ENCODE results near the gene CD300C.
"Not testable (repeated sequence)": the region's sequence is repeated elsewhere in the genome, so short reads cannot be mapped to it uniquely, and the experiment has no call there.

The CD300C gene

DNA sequence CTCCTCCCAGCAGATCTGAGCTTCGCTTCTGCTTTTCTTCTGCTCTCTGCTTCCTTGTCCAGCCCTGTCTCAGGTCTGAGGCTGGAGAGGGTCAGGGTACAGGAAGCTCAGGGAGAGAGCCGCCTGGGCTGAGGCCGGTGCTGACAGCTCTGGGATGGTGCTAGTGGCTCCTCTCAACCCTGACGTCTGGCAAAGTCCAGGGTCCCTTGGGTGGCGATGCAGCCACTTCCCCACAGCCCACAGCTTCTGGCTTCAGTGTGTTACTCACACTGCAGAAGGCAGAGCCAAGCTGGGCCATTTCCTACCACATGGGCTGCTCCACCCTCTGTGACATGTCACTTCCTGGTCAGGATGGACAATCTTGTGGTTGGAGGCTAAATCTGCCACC lies at the start of gene CD300C:
Gene CD300C (minus strand): TSS at position 273 of the 388 bp plus-strand sequence. CDS start 333 bp downstream, outside the sequence.
- peak; percentile 59 for DNase-seq (ENCODE audit: low spot score)

GRCh38 chr17:74595037-74595750 lies 49.3 kb upstream of the CD300C start:
- no peak for DNase-seq (ENCODE audit: low spot score)

DNA sequence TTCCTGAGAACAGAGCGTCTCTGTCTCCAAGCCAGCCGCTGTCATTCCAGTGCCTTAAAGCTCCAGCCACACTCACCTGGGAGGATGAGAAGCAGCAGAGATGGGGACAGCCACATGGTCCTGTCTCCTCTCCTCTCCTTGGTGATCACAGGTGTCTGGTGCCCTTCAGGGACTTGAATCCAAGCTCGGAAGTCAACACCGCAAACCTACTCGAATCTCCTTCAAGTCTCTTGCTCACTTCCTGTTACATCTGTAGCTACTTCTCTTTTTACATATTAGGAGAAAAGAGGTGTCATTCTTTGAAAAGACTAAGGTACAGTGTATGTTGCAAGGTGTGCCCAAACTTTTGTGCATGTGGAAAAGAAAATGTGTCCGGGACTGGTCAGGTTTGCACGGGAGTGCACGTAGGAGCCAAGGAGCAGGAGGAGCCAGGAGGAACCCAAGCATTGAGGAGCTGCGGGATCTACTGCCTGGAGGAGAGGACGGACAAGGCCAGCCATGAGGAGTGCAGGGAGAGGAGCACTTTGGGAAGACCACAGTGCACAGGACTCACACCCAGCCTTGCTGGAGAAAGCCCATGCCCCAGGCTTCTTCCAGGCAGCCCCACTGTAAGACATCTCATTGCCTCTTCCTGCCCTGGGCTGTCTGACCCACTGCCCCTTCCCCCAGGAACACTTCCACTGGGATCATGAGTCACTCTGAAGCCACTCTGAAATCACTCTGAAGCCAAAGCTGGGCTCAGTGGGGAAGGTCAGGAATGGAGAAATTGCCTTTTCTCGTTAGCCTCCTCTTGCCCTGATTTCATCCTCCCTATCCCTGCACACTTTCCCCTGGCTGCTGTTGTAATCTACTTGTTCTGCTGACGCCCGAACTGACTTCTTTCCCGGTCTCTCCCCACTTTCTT lies 46.4 kb upstream of the CD300C start, which contains the start of gene CD300LD:
Gene CD300LD (minus strand): TSS at position 197 of the 904 bp plus-strand sequence. CDS start 81 bp downstream, at position 116.
- DNase-seq (ENCODE audit: low spot score): no peak

GRCh38 chr17:74591503-74591902 lies 45.6 kb upstream of the CD300C start:
- no peak for DNase-seq (ENCODE audit: low spot score)

GRCh38 chr17:74585711-74586110 lies 39.8 kb upstream of the CD300C start:
- DNase-seq (ENCODE audit: low spot score): no peak

- DNase-seq (ENCODE audit: low spot score): no peak
Measured at GRCh38 chr17:74584292-74585060, 38.6 kb upstream of the CD300C start.

DNA sequence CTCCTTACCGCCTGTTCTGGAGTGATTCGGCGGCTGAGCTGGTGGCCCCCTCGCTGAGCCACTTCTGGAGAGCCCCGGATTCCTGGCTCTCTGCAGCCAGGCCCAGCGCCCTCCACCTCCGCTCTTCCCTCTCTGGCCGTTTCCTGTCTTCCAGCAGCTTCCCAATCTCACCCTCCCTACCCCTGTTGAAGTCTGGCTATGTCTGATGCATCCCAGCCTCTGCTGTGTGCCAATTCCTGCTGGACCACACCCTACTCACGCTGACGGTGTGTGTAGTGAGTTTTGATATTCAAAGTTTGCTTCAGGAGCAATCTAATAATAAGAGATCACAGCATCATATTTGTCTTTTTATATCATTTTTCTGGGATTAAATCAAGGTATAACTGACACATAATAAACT lies 36.7 kb upstream of the CD300C start:
- no peak for DNase-seq (ENCODE audit: low spot score)

- DNase-seq (ENCODE audit: low spot score): no peak
Measured at GRCh38 chr17:74579900-74580299, 34.0 kb upstream of the CD300C start.

- DNase-seq (ENCODE audit: low spot score): peak; percentile 9
Measured at GRCh38 chr17:74578979-74579378, 33.1 kb upstream of the CD300C start.

- no peak for DNase-seq (ENCODE audit: low spot score)
Measured at GRCh38 chr17:74574489-74575142, 28.7 kb upstream of the CD300C start.

DNA sequence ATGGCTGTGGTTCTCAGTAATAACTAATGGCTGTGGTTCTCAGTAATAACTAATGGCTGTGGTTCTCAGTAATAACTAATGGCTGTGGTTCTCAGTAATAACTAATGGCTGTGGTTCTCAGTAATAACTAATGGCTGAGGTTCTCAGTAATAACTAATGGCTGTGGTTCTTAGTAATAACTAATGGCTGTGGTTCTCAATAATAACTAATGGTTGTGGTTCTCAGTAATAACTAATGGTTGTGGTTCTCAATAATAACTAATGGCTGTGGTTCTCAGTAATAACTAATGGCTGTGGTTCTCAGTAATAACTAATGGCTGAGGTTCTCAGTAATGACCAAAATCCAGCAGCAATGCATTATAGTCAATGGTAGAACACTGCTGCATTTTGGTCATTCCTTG lies 27.7 kb upstream of the CD300C start:
- not testable (repeated sequence) for DNase-seq (ENCODE audit: low spot score)

DNA sequence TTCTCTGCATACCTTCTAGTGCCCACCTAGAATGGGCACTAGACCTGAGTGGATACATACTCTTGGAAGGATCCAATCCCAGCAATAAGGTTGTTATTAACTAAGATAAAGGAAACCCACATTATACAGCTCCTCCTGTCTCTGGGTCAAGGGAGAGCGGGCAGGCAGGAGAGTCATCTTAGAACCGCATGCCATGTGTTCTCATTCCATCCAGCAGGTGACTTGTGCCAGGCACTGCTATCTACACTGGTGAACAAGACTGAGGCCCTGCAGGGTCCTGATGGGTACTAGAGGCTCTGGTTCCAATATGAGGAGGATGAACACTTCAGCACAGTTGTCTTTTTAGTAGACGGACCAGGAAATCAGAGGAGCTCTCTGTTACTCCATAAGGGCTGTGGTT lies 27.3 kb upstream of the CD300C start:
- no peak for DNase-seq (ENCODE audit: low spot score)

DNA sequence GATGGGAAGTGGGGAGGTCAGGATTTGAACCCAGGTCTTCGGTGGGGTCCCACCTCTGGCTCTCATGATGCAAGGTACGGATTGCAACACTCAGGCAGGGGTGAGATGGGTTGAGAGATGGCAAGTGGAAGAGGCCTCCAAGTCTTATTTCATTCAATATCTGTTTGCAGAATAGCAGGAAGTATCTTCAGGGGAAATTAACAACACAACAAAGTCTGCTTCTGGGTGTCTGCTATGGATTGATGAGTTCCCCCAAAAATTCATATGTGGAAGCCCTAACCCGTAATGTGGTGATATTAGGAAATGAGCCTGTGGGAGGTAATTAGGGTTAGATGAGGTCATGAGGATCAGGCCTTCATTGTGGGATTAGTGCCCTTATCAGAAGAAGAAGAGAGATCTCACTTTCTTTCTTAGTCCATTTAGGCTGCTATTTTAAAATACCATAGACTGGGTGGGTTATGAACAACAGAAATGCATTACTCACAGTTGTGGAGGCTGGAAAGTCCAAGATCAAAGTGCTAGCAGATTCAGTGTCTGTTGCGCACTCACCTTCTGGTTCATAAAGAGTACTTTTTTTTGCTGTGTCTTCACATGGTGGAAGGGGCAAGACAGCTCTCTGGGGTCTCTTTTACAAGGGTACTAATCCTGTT lies 25.8 kb upstream of the CD300C start:
- no peak for DNase-seq (ENCODE audit: low spot score)

DNA sequence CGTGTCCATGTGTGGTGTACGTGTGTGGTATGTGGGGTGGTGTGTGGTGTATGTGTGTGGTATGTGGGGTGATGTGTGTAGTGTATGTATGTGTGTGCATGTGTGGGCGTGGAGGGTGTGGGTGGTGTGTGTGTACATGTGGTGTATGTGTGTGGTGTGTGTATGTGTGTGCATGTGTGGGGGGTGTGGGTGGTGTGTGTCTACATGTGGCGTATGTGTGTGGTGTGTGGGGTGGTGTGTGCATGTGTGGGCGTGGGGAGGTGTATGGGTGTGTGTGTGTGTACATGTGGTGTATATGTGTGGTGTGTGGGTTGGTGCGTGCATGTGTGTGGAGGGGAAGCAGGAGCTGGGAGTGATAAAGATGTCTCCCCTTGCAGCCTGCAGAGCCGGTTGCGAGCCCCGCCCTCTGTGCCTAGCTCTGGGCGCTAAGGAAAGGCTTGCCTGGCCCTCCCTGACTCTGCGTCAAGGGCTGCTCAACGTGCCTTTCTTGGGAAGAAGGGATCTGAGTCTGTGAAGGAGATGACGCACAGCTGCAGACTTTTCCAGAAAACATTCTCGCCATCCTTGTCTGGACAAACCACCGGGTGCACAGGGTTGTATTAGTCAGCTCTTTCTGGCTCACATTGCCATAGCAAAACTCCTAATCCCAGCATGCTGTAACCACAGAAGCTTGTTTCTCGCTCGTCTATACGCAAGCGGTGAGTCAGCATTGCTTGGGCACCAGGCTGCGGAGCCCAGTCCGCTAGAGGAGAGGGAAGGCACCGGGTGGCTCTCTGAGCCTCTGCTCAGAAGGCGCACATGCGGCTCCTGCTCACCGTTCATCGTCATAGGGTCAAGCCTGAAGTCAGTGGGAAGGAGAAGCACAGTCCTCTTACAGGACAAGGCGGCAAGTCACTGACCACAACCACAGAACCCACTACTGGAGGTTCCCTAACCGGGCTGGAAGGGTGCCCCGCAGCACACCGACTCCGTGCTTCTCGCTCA lies 23.4 kb upstream of the CD300C start:
- DNase-seq (ENCODE audit: low spot score): peak; percentile 8

GRCh38 chr17:74568106-74568873 lies 22.4 kb upstream of the CD300C start:
- no peak for DNase-seq (ENCODE audit: low spot score)

DNA sequence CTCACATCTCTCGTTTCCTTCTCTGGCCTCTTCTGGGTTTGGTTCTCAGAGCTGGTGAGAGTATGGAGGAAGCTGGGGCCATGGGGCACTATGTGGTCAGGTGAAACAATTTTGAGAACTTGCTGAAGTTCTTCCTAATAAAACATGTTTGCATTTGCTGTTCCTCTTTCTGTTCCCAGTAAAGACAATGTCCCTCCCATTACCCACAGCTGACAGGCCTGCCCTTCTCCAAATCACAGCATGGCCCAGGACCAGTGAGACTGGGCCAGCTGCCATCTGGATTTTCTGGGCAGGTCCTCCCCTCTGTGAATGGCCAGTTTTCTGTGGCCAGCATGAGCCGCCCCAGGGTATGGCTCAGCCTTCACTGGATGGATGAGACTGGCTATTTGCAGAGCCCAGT lies 21.5 kb upstream of the CD300C start, which contains the start of gene CD300H:
Gene CD300H (minus strand): TSS at position 113 of the 400 bp plus-strand sequence.
- DNase-seq (ENCODE audit: low spot score): peak; percentile 64

DNA sequence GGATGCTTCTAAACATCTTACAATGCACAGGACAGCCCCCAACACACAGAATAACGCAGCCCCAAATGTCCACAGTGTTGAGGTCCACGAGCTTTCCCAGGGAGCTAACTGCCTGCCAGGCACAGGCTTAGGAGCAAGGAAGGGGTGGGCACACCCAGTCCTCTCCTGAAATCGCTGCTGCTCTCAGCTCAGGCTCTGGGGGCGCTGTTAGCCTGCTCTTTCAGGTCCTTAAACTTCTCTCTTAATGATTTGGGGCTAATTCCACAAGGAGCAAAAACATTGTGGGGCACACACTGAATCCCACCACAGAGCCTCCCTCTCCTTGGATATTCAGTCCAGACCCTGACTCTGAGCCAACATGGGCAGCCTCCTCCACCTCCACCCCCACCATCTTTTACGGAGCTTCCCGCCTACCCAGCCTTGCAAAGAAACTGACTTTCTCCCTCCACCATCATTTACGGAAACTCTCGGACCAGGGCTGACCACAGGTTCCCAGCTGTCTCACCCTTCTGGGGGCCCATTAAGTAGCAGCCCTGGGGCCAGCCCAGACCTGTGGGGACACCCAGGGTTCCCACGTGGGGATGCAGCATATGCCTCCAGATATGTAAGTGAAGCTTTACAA lies 20.3 kb upstream of the CD300C start:
- DNase-seq (ENCODE audit: low spot score): no peak

- DNase-seq (ENCODE audit: low spot score): no peak
Measured at GRCh38 chr17:74565126-74565525, 19.2 kb upstream of the CD300C start.

DNA sequence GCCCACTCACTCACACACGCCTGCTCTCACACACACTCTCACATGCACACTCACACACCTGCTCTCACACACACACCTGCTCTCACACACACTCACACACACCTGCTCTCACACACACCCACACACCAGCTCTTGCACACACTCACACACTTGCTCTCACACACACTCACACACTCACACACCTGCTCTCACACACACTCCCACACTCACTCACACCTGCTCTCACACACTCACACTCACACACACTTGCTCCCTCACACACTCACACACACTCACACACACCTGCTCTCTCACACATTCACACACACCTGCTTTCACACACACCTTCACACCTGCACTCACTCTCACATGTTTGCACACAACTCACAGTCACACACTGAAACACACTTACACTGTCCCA lies 17.4 kb upstream of the CD300C start:
- DNase-seq (ENCODE audit: low spot score): no peak
